Endothelial cell of umbilical vein (primary cell): ENCODE data around the gene EPS15. TPM values are rescaled to one million over a fixed set of nuclear protein-coding genes. Genes with fewer than 3 reads are reported as not detected.

Experiments
- BruUV-seq: library from RNA; stranded (reverse); fragments of 400-500 nt; replicated peaks from 2 replicates; lab custom pipeline; 2021; lab: Mats Ljungman, UMichigan
- CTCF ChIA-PET: fragments of 300-600, 350-600 bp; sonication (Branson Sonifier 250); formaldehyde crosslinking; loops from one replicate; lab custom pipeline; 2021; ENCODE audit warnings: antibody characterized with exemption, inconsistent platforms; lab: Charles Lee
- POLR2A ChIA-PET: fragments of 300-600, 350-600 bp; sonication (Branson Sonifier 250); formaldehyde crosslinking; loops from one replicate; lab custom pipeline; 2021; ENCODE audit warnings: antibody characterized with exemption, inconsistent platforms; lab: Charles Lee
- DNase-seq: peaks from one replicate; pipeline ENCODE4 v3.0.0-alpha.2; 2011; ENCODE audit warnings: low read depth, low spot score
- FAIRE-seq: peaks from 2 replicates; lab custom pipeline; 2011; peaks lifted over from hg19 to GRCh38; lab: Jason Lieb, UNC
- H2AFZ ChIP-seq: 2 replicates; pipeline ENCODE4 v1.6.0; 2012; ENCODE audit warnings: low read depth, low read length, control low read depth, inconsistent platforms
- H3K27ac ChIP-seq: 2 replicates; pipeline ENCODE4 v1.5.1; 2011; ENCODE audit warnings: low read depth, mild to moderate bottlenecking, control low read depth, low read length, moderate library complexity; ENCODE audit not compliant: insufficient read depth
- H3K27me3 ChIP-seq, 2 experiments: 2 replicates each; pipeline versions ENCODE4 v1.6.0 to v1.6.1; 2011; ENCODE audit warnings: low read length in 2 of 2, mixed read lengths in 1 of 2; ENCODE audit not compliant: control insufficient read depth in 2 of 2, insufficient read depth in 2 of 2
- H3K36me3 ChIP-seq, 2 experiments: 2 replicates in 1 of 2; 3 replicates in 1 of 2; pipeline ENCODE4 v1.5.1; 2011; ENCODE audit warnings: low read length in 2 of 2, mild to moderate bottlenecking in 1 of 2, moderate library complexity in 1 of 2; ENCODE audit not compliant: control insufficient read depth in 2 of 2, insufficient read depth in 2 of 2; ENCODE audit errors: extremely low read depth in 1 of 2
- H3K4me1 ChIP-seq: 3 replicates; pipeline ENCODE4 v1.5.1; 2011; ENCODE audit warnings: mild to moderate bottlenecking, low read length; ENCODE audit not compliant: control insufficient read depth, insufficient read depth; ENCODE audit errors: extremely low read depth
- H3K4me2 ChIP-seq: 2 replicates; pipeline ENCODE4 v1.6.1; 2011; ENCODE audit warnings: low read length, control low read depth, mixed read lengths; ENCODE audit not compliant: insufficient read depth
- H3K4me3 ChIP-seq, 3 experiments: fragments of 200-600 bp in 1 of 3; sonication (generic), shearing (Covaris generic) in 1 of 3; replicated peaks in 1 of 3; 2 replicates each; pipeline ENCODE4 v1.5.1; 2011 to 2016; ENCODE audit warnings: control low read depth in 3 of 3, low read length in 3 of 3, mild to moderate bottlenecking in 2 of 3, inconsistent platforms in 1 of 3, low read depth in 1 of 3, moderate library complexity in 1 of 3; ENCODE audit not compliant: insufficient read depth in 1 of 3
- H3K79me2 ChIP-seq: 2 replicates; pipeline ENCODE4 v1.6.0; 2012; ENCODE audit warnings: low read length, inconsistent platforms; ENCODE audit not compliant: control insufficient read depth, insufficient read depth
- H3K9ac ChIP-seq: replicated peaks from 2 replicates; pipeline ENCODE3; 2011; ENCODE audit warnings: low read length, control low read depth; ENCODE audit not compliant: insufficient read depth; ENCODE audit errors: extremely low read depth
- H3K9me1 ChIP-seq: replicated peaks from 3 replicates; pipeline ENCODE4 v1.6.0; 2011; ENCODE audit warnings: mild to moderate bottlenecking, low read length; ENCODE audit not compliant: control insufficient read depth, insufficient read depth; ENCODE audit errors: extremely low read depth
- H3K9me3 ChIP-seq: replicated peaks from 2 replicates; pipeline ENCODE4 v1.5.1; 2012; ENCODE audit warnings: low read length, inconsistent platforms; ENCODE audit not compliant: control insufficient read depth, insufficient read depth
- H4K20me1 ChIP-seq: replicated peaks from 2 replicates; pipeline ENCODE3; 2011; ENCODE audit warnings: mild to moderate bottlenecking, low read length; ENCODE audit not compliant: control insufficient read depth, insufficient read depth; ENCODE audit errors: extremely low read depth
- EZH2 ChIP-seq: IDR thresholded peaks from 2 replicates; pipeline ENCODE4 v1.6.1; 2012; ENCODE audit warnings: borderline replicate concordance, low read depth, mild to moderate bottlenecking, moderate library complexity, low read length, inconsistent platforms; ENCODE audit not compliant: severe bottlenecking
- FOS ChIP-seq: IDR thresholded peaks from 2 replicates; pipeline ENCODE4 v1.6.1; 2011; ENCODE audit warnings: mild to moderate bottlenecking, low read length, moderate library complexity, borderline replicate concordance; ENCODE audit not compliant: insufficient read depth
- GATA2 ChIP-seq: IDR thresholded peaks from 2 replicates; pipeline ENCODE4 v1.7.0; 2011; ENCODE audit warnings: low read depth, mild to moderate bottlenecking, moderate library complexity, mixed read lengths, low read length; ENCODE audit not compliant: insufficient read length, insufficient read depth
- JUN ChIP-seq: IDR thresholded peaks from 2 replicates; pipeline ENCODE4 v1.6.1; 2011; ENCODE audit warnings: borderline replicate concordance, low read depth; ENCODE audit not compliant: insufficient read length, insufficient read depth
- MYC ChIP-seq: IDR thresholded peaks from one replicate; pipeline ENCODE4 v1.6.1; 2011; ENCODE audit warnings: mild to moderate bottlenecking, low read depth, low read length
- POLR2A ChIP-seq: IDR thresholded peaks from 2 replicates; pipeline ENCODE4 v1.6.1; 2012; ENCODE audit warnings: low read depth, mild to moderate bottlenecking, control low read depth, low read length
- POLR2AphosphoS5 ChIP-seq: IDR thresholded peaks from 2 replicates; pipeline ENCODE4 v1.6.1; 2012; ENCODE audit warnings: low read depth, mild to moderate bottlenecking, control low read depth, low read length, moderate library complexity; ENCODE audit not compliant: insufficient read depth
- dilution Hi-C: fragments of 300-500 bp; cut with MboI; formaldehyde crosslinking; loops from one replicate; pipeline ENCODE4 v1.15.0; 2019; ENCODE audit warnings: low sequenced_read_pairs; ENCODE audit not compliant: extremely low pct_ligation_motif_present
- intact Hi-C: fragments of 100-400 bp; cut with micrococcal nuclease; formaldehyde crosslinking; loops from one replicate; pipeline ENCODE4 v1.10.0; 2022
- polyA plus RNA-seq, 4 experiments: library from polyadenylated mRNA; depleted of rRNA in 3 of 4; stranded (reverse) in 3 of 4; unstranded in 1 of 4; fragments of >200 nt; gene quantifications; 2 replicates each; pipeline versions ENCODE4 v1.2.1 to v1.2.3, GENCODE V29; 2011 to 2012; ENCODE audit warnings: missing spikeins in 1 of 4
- total RNA-seq: library from RNA; stranded (reverse); gene quantifications from 2 replicates; pipeline ENCODE4 v1.2.3, GENCODE V29; 2021
- TF ChIP-seq, protein P1 (sequence below): IDR thresholded peaks from 2 replicates; pipeline ENCODE4 v1.6.1; 2011; ENCODE audit not compliant: insufficient read depth, insufficient read length
- TF ChIP-seq, protein P2 (sequence below), 2 donors: IDR thresholded peaks; 1 replicate in 1 of 2; 2 replicates in 1 of 2; pipeline ENCODE4 v1.5.1; 2011; ENCODE audit warnings: low read length in 2 of 2, mild to moderate bottlenecking in 2 of 2, moderate library complexity in 2 of 2, control low read depth in 1 of 2, inconsistent platforms in 1 of 2, low read depth in 1 of 2; ENCODE audit not compliant: insufficient read depth in 1 of 2; ENCODE audit errors: extremely low read depth in 1 of 2

The EPS15 gene
- total and polyA plus RNA-seq, 2 donors (not counting 3 experiments of a cell fraction or from before 2014, with no cell fraction given): 15.4 to 44.8 TPM

DNA sequence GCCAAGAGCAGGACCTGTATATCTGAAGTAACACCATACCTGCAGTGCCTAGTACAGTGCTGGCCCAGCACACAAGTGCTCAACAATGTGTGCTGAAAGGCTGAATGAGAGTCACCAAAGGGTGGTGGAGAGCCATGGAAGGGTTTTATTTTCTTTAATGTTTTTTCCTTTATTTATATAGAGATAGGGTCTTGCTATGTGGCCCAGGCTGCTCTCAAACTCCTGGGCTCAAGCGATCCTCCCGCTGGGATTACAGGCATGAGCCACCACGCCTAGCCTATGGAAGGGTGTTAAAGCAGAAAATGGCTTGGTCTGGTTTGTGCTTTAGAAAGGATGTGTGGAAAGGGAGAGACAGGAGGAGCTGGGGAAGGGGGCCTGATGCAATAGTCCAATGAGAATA, 175.4 kb downstream of the EPS15 start:
- CTCF ChIA-PET: no interaction called here
- Histone ChIP-seq H3K4me2 (no peak overlapping the region), H3K9me3 (no peaks in the 10 kb centered on the region), H4K20me1 (no peaks in the 10 kb centered on the region), H3K9ac (no peak overlapping the region), H3K4me1 (no peaks in the 10 kb centered on the region), H3K27me3 (peaks cover 17 to 19% of the 10 kb centered on the region in 2 experiments), H3K79me2 (no peaks in the 10 kb centered on the region), H3K36me3 (no peaks in the 10 kb centered on the region), H3K27ac (no peak overlapping the region), H2AFZ (no peak overlapping the region), H3K4me3 (no peak overlapping the region), H3K9me1 (no peaks in the 10 kb centered on the region)
- intact Hi-C loops: no loop called here
- no peak for FAIRE-seq
- no peak for DNase-seq
- dilution Hi-C loops: no loop called here
- TF ChIP-seq POLR2AphosphoS5 (no peak), FOS (no peak)
- TF ChIP-seq, protein P1, sequence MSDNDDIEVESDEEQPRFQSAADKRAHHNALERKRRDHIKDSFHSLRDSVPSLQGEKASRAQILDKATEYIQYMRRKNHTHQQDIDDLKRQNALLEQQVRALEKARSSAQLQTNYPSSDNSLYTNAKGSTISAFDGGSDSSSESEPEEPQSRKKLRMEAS: no peak
- no TSS peak for BruUV-seq
- POLR2A ChIA-PET: no interaction called here

DNA sequence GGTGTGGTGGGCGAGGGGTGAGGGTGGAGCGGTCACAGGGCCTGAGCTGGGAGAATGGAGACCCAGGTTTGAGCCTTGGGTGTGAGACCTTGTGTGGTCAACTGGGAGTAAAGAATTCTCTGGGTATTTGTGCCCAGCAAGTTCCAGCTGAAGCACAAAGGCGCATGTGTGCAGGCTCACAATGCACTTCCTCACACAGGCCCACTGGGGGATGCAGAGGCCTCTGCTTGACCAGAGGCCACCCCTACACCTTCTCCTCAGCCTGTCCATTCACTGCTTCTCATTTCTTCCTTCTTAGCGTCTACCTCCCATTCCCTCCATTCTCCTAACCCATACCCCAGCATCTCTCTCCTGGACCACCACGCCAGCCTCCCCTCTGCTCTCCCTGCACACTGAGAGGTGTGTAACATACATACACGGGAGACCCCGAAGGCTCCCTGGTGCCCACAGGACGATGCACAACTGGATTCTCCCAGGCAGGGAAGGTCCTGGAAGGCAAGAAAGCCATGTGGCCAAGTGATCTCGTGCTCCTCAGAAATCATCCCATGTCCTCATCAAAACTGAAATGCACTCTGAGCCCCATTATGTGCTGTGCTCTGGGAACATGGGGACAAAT, 176.4 kb downstream of the EPS15 start:
- Histone ChIP-seq H3K4me1 (no peaks in the 10 kb centered on the region), H3K79me2 (no peaks in the 10 kb centered on the region), H3K36me3 (no peaks in the 10 kb centered on the region), H4K20me1 (no peaks in the 10 kb centered on the region), H3K27me3 (peaks cover 17 to 19% of the 10 kb centered on the region in 2 experiments), H2AFZ (no peak overlapping the region), H3K9ac (no peak overlapping the region), H3K9me1 (no peaks in the 10 kb centered on the region), H3K4me2 (no peak overlapping the region), H3K4me3 (no peak overlapping the region), H3K9me3 (no peaks in the 10 kb centered on the region), H3K27ac (no peak overlapping the region)
- ChIA-PET POLR2A (no interaction called here), CTCF (no interaction called here)
- FAIRE-seq (no peak), DNase-seq (no peak)
- TF ChIP-seq POLR2AphosphoS5: no peak
- no peak for TF ChIP-seq GATA2
- TF ChIP-seq JUN: no peak
- no peak for TF ChIP-seq FOS
- TF ChIP-seq EZH2: no peak
- TF ChIP-seq, protein P2, sequence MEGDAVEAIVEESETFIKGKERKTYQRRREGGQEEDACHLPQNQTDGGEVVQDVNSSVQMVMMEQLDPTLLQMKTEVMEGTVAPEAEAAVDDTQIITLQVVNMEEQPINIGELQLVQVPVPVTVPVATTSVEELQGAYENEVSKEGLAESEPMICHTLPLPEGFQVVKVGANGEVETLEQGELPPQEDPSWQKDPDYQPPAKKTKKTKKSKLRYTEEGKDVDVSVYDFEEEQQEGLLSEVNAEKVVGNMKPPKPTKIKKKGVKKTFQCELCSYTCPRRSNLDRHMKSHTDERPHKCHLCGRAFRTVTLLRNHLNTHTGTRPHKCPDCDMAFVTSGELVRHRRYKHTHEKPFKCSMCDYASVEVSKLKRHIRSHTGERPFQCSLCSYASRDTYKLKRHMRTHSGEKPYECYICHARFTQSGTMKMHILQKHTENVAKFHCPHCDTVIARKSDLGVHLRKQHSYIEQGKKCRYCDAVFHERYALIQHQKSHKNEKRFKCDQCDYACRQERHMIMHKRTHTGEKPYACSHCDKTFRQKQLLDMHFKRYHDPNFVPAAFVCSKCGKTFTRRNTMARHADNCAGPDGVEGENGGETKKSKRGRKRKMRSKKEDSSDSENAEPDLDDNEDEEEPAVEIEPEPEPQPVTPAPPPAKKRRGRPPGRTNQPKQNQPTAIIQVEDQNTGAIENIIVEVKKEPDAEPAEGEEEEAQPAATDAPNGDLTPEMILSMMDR (IDR thresholded peaks at IDR 0.05; ENCODE audit: extremely low read depth in 1 of 2, insufficient read depth in 1 of 2, low read depth in 1 of 2, low read length in 2 of 2): no peak
- TF ChIP-seq MYC: no peak
- no peak for TF ChIP-seq POLR2A
- TF ChIP-seq, protein P1: no peak
- no TSS peak for BruUV-seq
- dilution Hi-C loops (no loop called here), intact Hi-C loops (no loop called here)
